H9 (cell line): ENCODE results near the gene B3GALNT2. TPM values are rescaled to one million over a fixed set of nuclear protein-coding genes. Genes with fewer than 3 reads are reported as not detected.

Experiments used
- DNase-seq: peaks from one replicate; pipeline ENCODE4 v3.0.0-alpha.2; 2017
- H2AFZ ChIP-seq: one replicate; pipeline ENCODE4 v1.6.1; 2013; ENCODE audit warnings: mild to moderate bottlenecking, low read length, control low read depth, moderate library complexity
- H2AK5ac ChIP-seq: 2 replicates; pipeline ENCODE4 v1.6.1; 2013; ENCODE audit warnings: low read length, control low read depth, mixed read lengths; ENCODE audit not compliant: insufficient read length
- H2BK120ac ChIP-seq: one replicate; pipeline ENCODE4 v1.6.1; 2013; ENCODE audit warnings: low read depth, mild to moderate bottlenecking, low read length, control low read depth, inconsistent platforms; ENCODE audit not compliant: poor library complexity, severe bottlenecking
- H2BK12ac ChIP-seq: 2 replicates; pipeline ENCODE4 v1.6.1; 2013; ENCODE audit warnings: low read length, control low read depth, mixed read lengths, low read depth; ENCODE audit not compliant: insufficient read length
- H2BK15ac ChIP-seq: 2 replicates; pipeline ENCODE4 v1.6.1; 2013; ENCODE audit warnings: low read depth, low read length, control low read depth
- H2BK20ac ChIP-seq: one replicate; pipeline ENCODE4 v1.6.1; 2013; ENCODE audit warnings: low read depth, mild to moderate bottlenecking, low read length, control low read depth, inconsistent platforms; ENCODE audit not compliant: poor library complexity, severe bottlenecking
- H2BK5ac ChIP-seq: 2 replicates; pipeline ENCODE4 v1.6.1; 2013; ENCODE audit warnings: low read length, control low read depth, mixed read lengths; ENCODE audit not compliant: insufficient read length
- H3K14ac ChIP-seq: 2 replicates; pipeline ENCODE4 v1.6.1; 2013; ENCODE audit warnings: low read length, control low read depth; ENCODE audit not compliant: insufficient read depth
- H3K18ac ChIP-seq: 2 replicates; pipeline ENCODE4 v1.6.1; 2013; ENCODE audit warnings: low read depth, mild to moderate bottlenecking, mixed read lengths, low read length, control low read depth; ENCODE audit not compliant: insufficient read length
- H3K23ac ChIP-seq: 2 replicates; pipeline ENCODE4 v1.6.1; 2013; ENCODE audit warnings: low read length, control low read depth, mixed read lengths, low read depth; ENCODE audit not compliant: insufficient read length
- H3K23me2 ChIP-seq: 2 replicates; pipeline ENCODE4 v1.6.1; 2013; ENCODE audit warnings: low read depth, mild to moderate bottlenecking, mixed read lengths, low read length, control low read depth; ENCODE audit not compliant: insufficient read length, poor library complexity, severe bottlenecking
- H3K27ac ChIP-seq: 2 replicates; pipeline ENCODE4 v1.5.1; 2013; ENCODE audit warnings: low read length, control low read depth, mixed read lengths, low read depth; ENCODE audit not compliant: insufficient read length
- H3K27me3 ChIP-seq: 2 replicates; pipeline ENCODE4 v1.6.1; 2013; ENCODE audit warnings: low read length, control low read depth, inconsistent platforms; ENCODE audit not compliant: insufficient read depth
- H3K4ac ChIP-seq: 2 replicates; pipeline ENCODE4 v1.6.1; 2013; ENCODE audit warnings: low read depth, mild to moderate bottlenecking, control low read depth, inconsistent platforms, low read length, moderate library complexity
- H3K4me1 ChIP-seq: 2 replicates; pipeline ENCODE4 v1.6.1; 2013; ENCODE audit warnings: low read length, control low read depth, inconsistent platforms; ENCODE audit not compliant: insufficient read depth
- H3K4me2 ChIP-seq: 2 replicates; pipeline ENCODE4 v1.6.1; 2013; ENCODE audit warnings: low read length, control low read depth, mixed read lengths; ENCODE audit not compliant: insufficient read length, insufficient read depth
- H3K56ac ChIP-seq: 2 replicates; pipeline ENCODE4 v1.6.1; 2013; ENCODE audit warnings: low read depth, mild to moderate bottlenecking, mixed read lengths, low read length, control low read depth; ENCODE audit not compliant: insufficient read length
- H3K79me1 ChIP-seq: 2 replicates; pipeline ENCODE4 v1.6.1; 2013; ENCODE audit warnings: low read depth, mild to moderate bottlenecking, moderate library complexity, low read length, control low read depth, inconsistent platforms; ENCODE audit not compliant: insufficient read depth, poor library complexity, severe bottlenecking
- H3K79me2 ChIP-seq: 2 replicates; pipeline ENCODE4 v1.6.1; 2013; ENCODE audit warnings: low read length, control low read depth, inconsistent platforms; ENCODE audit not compliant: insufficient read depth
- H3K9ac ChIP-seq: 2 replicates; pipeline ENCODE4 v1.6.1; 2013; ENCODE audit warnings: low read length, control low read depth, mixed read lengths; ENCODE audit not compliant: insufficient read length; ENCODE audit errors: extremely low read depth
- H3K9me3 ChIP-seq: one replicate; pipeline ENCODE4 v1.6.1; 2013; ENCODE audit warnings: low read depth, low read length, inconsistent platforms; ENCODE audit not compliant: control insufficient read depth
- H3T11ph ChIP-seq: one replicate; pipeline ENCODE4 v1.6.1; 2013; ENCODE audit warnings: mild to moderate bottlenecking, low read length, control low read depth, inconsistent platforms
- H4K20me1 ChIP-seq: one replicate; pipeline ENCODE4 v1.6.1; 2013; ENCODE audit not compliant: control insufficient read depth, insufficient read length, insufficient read depth
- H4K5ac ChIP-seq: 2 replicates; pipeline ENCODE4 v1.6.1; 2013; ENCODE audit warnings: low read depth, mild to moderate bottlenecking, mixed read lengths, low read length, control low read depth; ENCODE audit not compliant: insufficient read length
- H4K8ac ChIP-seq: replicated peaks from 2 replicates; pipeline ENCODE4 v1.6.1; 2013; ENCODE audit warnings: low read length, control low read depth, mixed read lengths, low read depth; ENCODE audit not compliant: insufficient read length
- H4K91ac ChIP-seq: 2 replicates; pipeline ENCODE4 v1.6.1; 2013; ENCODE audit warnings: low read depth, mild to moderate bottlenecking, moderate library complexity, mixed read lengths, low read length, control low read depth; ENCODE audit not compliant: insufficient read length
- H3K27ac Mint-ChIP-seq, 3 experiments: 2 replicates in 2 of 3; 3 replicates in 1 of 3; pipeline ENCODE4 v1.8.0; 2020 to 2021; ENCODE audit warnings: mixed read lengths in 3 of 3, mild to moderate bottlenecking in 1 of 3, moderate library complexity in 1 of 3
- H3K27me3 Mint-ChIP-seq: 2 replicates; pipeline ENCODE4 v1.8.0; 2021; ENCODE audit warnings: low read depth, mild to moderate bottlenecking, moderate library complexity, mixed read lengths
- H3K36me3 Mint-ChIP-seq, 3 experiments: 2 replicates in 2 of 3; 3 replicates in 1 of 3; pipeline ENCODE4 v1.8.0; 2020 to 2021; ENCODE audit warnings: low read depth in 3 of 3, mixed read lengths in 3 of 3; ENCODE audit not compliant: insufficient read depth in 1 of 3
- H3K4me1 Mint-ChIP-seq, 2 experiments: 2 replicates each; pipeline ENCODE4 v1.8.0; 2020; ENCODE audit warnings: mixed read lengths in 2 of 2
- H3K4me3 Mint-ChIP-seq, 2 experiments: 2 replicates in 1 of 2; 3 replicates in 1 of 2; pipeline ENCODE4 v1.8.0; 2020 to 2021; ENCODE audit warnings: mild to moderate bottlenecking in 2 of 2, mixed read lengths in 2 of 2, moderate library complexity in 1 of 2
- H3K9me3 Mint-ChIP-seq, 2 experiments: 2 replicates in 1 of 2; 3 replicates in 1 of 2; pipeline ENCODE4 v1.8.0; 2020; ENCODE audit warnings: mild to moderate bottlenecking in 2 of 2, mixed read lengths in 2 of 2, moderate library complexity in 1 of 2
- CTCF ChIP-seq: fragments of 200-600 bp; sonication (generic); conservative IDR thresholded peaks from 3 replicates; pipeline ENCODE4 v1.8.0; 2021; ENCODE audit warnings: antibody characterized with exemption, mild to moderate bottlenecking
- WGBS: extraction: QIAGEN DNeasy Blood & Tissue Kit; methylation state at CpG from one replicate; pipeline ENCODE4 v1.1.7; 2013; ENCODE audit warnings: missing lambda C conversion rate, low lambda C conversion rate, mixed read lengths; ENCODE audit not compliant: insufficient read length; ENCODE audit errors: extremely low coverage; 5-methylcytosine and 5-hydroxymethylcytosine counted together
- total RNA-seq: library from RNA; stranded (reverse); gene quantifications from 2 replicates; pipeline ENCODE4 v1.2.1, GENCODE V29; 2021

Gene B3GALNT2
- total RNA-seq, 1 experiment from 2014 or later = 27.8 TPM

- H3K56ac ChIP-seq = no peak overlapping the region
- TF ChIP-seq CTCF = peak; percentile 85
- no CpG with 5 or more reads among the region's 61 CpGs for WGBS
- H3K14ac ChIP-seq = peak overlapping the region; percentile 93
- no peak overlapping the region for H3K23ac ChIP-seq
- no peaks in the 10 kb centered on the region for H3K27me3 ChIP-seq
- H3K79me2 ChIP-seq = peaks cover 7% of the 10 kb centered on the region; the same call in 1 of the 2 replicates
- no peak overlapping the region for H3T11ph ChIP-seq
- H4K5ac ChIP-seq = peak overlapping the region; percentile 4
- no peak overlapping the region for H2BK15ac ChIP-seq
- H3K9me3 Mint-ChIP-seq = no peaks in the 10 kb centered on the region
- no peak overlapping the region for H4K91ac ChIP-seq
- H3K23me2 ChIP-seq = peaks cover 5% of the 10 kb centered on the region
- peaks cover 14 to 19% of the 10 kb centered on the region in 2 experiments for H3K4me1 Mint-ChIP-seq
- H2BK20ac ChIP-seq = no peak overlapping the region
- H2BK5ac ChIP-seq = no peak overlapping the region
- H2AFZ ChIP-seq = no peak overlapping the region
- H3K4me1 ChIP-seq = no peaks in the 10 kb centered on the region; the same call in 1 of the 2 replicates
- no peaks in the 10 kb centered on the region for H3K27me3 Mint-ChIP-seq
- H3K4me2 ChIP-seq = peak overlapping the region; percentile 52
- H2BK120ac ChIP-seq = peak overlapping the region; percentile 39
- peaks cover 4% of the 10 kb centered on the region for H3K79me1 ChIP-seq
- H3K4ac ChIP-seq = peak overlapping the region; percentile 15
- peak overlapping the region; percentile 62 for H3K27ac ChIP-seq
- H3K4me3 Mint-ChIP-seq = peak overlapping the region; percentile 87 to 96
- H3K27ac Mint-ChIP-seq = peak overlapping the region; percentile 97 to 99 (median 99)
- H4K8ac ChIP-seq = no peak overlapping the region
- no peak overlapping the region for H2BK12ac ChIP-seq
- peaks cover 0 to 2% (median 0%) of the 10 kb centered on the region in 3 experiments; a peak in 2 of 7 replicates for H3K36me3 Mint-ChIP-seq
- H3K9me3 ChIP-seq = no peaks in the 10 kb centered on the region
- H3K9ac ChIP-seq = peak overlapping the region; percentile 86
- no peak overlapping the region for H2AK5ac ChIP-seq
- peak overlapping the region; percentile 89 for H3K18ac ChIP-seq
- H4K20me1 ChIP-seq = no peaks in the 10 kb centered on the region
- peak; percentile 99 for DNase-seq
Measured at GRCh38 chr1:235504494-235505222, 406 bp upstream of the B3GALNT2 start.
